B cell (primary cell): ENCODE measurements around the gene CHAT. TPM values are rescaled to one million over a fixed set of nuclear protein-coding genes. Genes with fewer than 3 reads are reported as not detected.

Experiments
- ATAC-seq: fragments of 200-7000 bp; cut with Tn5 transposase; one replicate; pipeline ENCODE4 v1.10.0; 2021; ENCODE audit warnings: low read depth, mild to moderate bottlenecking, moderate number of reproducible peaks, moderate library complexity
- CTCF ChIA-PET: fragments of 350-600 bp; sonication (Branson Sonifier 250); formaldehyde crosslinking; loops from one replicate; lab custom pipeline; 2021; ENCODE audit warnings: antibody characterized with exemption, inconsistent platforms; lab: Charles Lee
- POLR2A ChIA-PET: fragments of 350-600 bp; sonication (Branson Sonifier 250); formaldehyde crosslinking; loops from one replicate; lab custom pipeline; 2021; ENCODE audit warnings: antibody characterized with exemption; lab: Charles Lee
- DNase-seq: peaks from one replicate; pipeline ENCODE4 v3.0.0; 2013
- H2AFZ ChIP-seq: 2 replicates; pipeline ENCODE4 v1.6.1; 2012; ENCODE audit warnings: mild to moderate bottlenecking, low read depth, low read length; ENCODE audit not compliant: insufficient read depth, poor library complexity, severe bottlenecking
- H3K27ac ChIP-seq, 2 donors: 1 replicate in 1 of 2; 2 replicates in 1 of 2; pipeline ENCODE4 v1.5.1; 2012 to 2013; ENCODE audit warnings: low read length in 2 of 2, mild to moderate bottlenecking in 2 of 2, moderate library complexity in 1 of 2
- H3K27me3 ChIP-seq, 4 experiments: fragments of 200-600 bp in 1 of 4; sonication (generic) in 1 of 4; replicated peaks in 1 of 4; 1 replicate in 2 of 4; 2 replicates in 2 of 4; pipeline versions ENCODE4 v1.6.1 to v1.7.0; 2013 to 2016; ENCODE audit warnings: low read length in 3 of 4, mild to moderate bottlenecking in 2 of 4, mixed read lengths in 1 of 4, moderate library complexity in 1 of 4; ENCODE audit not compliant: insufficient read depth in 4 of 4, control insufficient read depth in 3 of 4; ENCODE audit errors: control extremely low read depth in 1 of 4
- H3K36me3 ChIP-seq, 2 experiments: replicated peaks in 1 of 2; 1 replicate in 1 of 2; 2 replicates in 1 of 2; pipeline versions ENCODE4 v1.6.1 to v1.7.1; 2013; ENCODE audit warnings: low read length in 1 of 2; ENCODE audit not compliant: insufficient read depth in 2 of 2, control insufficient read depth in 1 of 2; ENCODE audit errors: control extremely low read depth in 1 of 2, extremely low read depth in 1 of 2
- H3K4me1 ChIP-seq, 2 donors: fragments of 200-600 bp in 1 of 2; sonication (generic) in 1 of 2; 1 replicate in 1 of 2; 2 replicates in 1 of 2; pipeline versions ENCODE4 v1.5.1 to v1.6.1; 2013 to 2017; ENCODE audit warnings: low read length in 2 of 2; ENCODE audit not compliant: control insufficient read depth in 2 of 2, insufficient read depth in 2 of 2
- H3K4me2 ChIP-seq: replicated peaks from 2 replicates; pipeline ENCODE3; 2012; ENCODE audit warnings: mild to moderate bottlenecking, low read depth, low read length; ENCODE audit not compliant: poor library complexity, severe bottlenecking
- H3K4me3 ChIP-seq, 5 experiments: fragments of 200-600 bp in 1 of 5; sonication (generic) in 1 of 5; 1 replicate in 3 of 5; 2 replicates in 2 of 5; pipeline versions ENCODE4 v1.5.1 to v1.7.0; 2011 to 2016; ENCODE audit warnings: low read length in 4 of 5, mild to moderate bottlenecking in 4 of 5, low read depth in 2 of 5, control low read depth in 1 of 5, moderate library complexity in 1 of 5; ENCODE audit not compliant: insufficient read depth in 1 of 5; ENCODE audit errors: control extremely low read depth in 1 of 5, extremely low read depth in 1 of 5
- H3K79me2 ChIP-seq: fragments of 200-600 bp; sonication (generic); one replicate; pipeline ENCODE4 v1.6.0; 2016; ENCODE audit warnings: low read length; ENCODE audit not compliant: control insufficient read depth, insufficient read depth
- H3K9ac ChIP-seq: fragments of 200-600 bp; sonication (generic); 2 replicates; pipeline ENCODE4 v1.6.1; 2017; ENCODE audit warnings: mild to moderate bottlenecking, low read length, moderate library complexity
- H3K9me3 ChIP-seq, 3 donors: one replicate each; pipeline versions ENCODE4 v1.6.1 to v1.7.1; 2013; ENCODE audit warnings: low read length in 2 of 3; ENCODE audit not compliant: control insufficient read depth in 2 of 3, insufficient read depth in 1 of 3; ENCODE audit errors: control extremely low read depth in 1 of 3
- H4K20me1 ChIP-seq: 2 replicates; pipeline ENCODE4 v1.6.0; 2012; ENCODE audit warnings: mild to moderate bottlenecking, low read length; ENCODE audit not compliant: insufficient read depth, control insufficient read depth, poor library complexity, severe bottlenecking
- H3K27ac Mint-ChIP-seq: one replicate; pipeline ENCODE4 v1.8.0; 2021; ENCODE audit warnings: mixed read lengths
- H3K27me3 Mint-ChIP-seq: one replicate; pipeline ENCODE4 v1.8.0; 2021; ENCODE audit warnings: mixed read lengths
- H3K4me1 Mint-ChIP-seq: one replicate; pipeline ENCODE4 v1.8.0; 2021; ENCODE audit warnings: mixed read lengths
- H3K4me3 Mint-ChIP-seq: one replicate; pipeline ENCODE4 v1.8.0; 2021; ENCODE audit warnings: mixed read lengths
- H3K9me3 Mint-ChIP-seq: one replicate; pipeline ENCODE4 v1.8.0; 2022; ENCODE audit warnings: mixed read lengths; ENCODE audit not compliant: insufficient read depth
- EZH2 ChIP-seq: IDR thresholded peaks from 2 replicates; pipeline ENCODE4 v1.6.1; 2012; ENCODE audit warnings: borderline replicate concordance, low read depth, mild to moderate bottlenecking, moderate library complexity, low read length; ENCODE audit not compliant: insufficient read depth, poor library complexity, severe bottlenecking
- WGBS: methylation state at CpG from one replicate; pipeline ENCODE4 v1.1.5; 2013; ENCODE audit warnings: missing lambda C conversion rate; ENCODE audit not compliant: insufficient coverage; 5-methylcytosine and 5-hydroxymethylcytosine counted together
- intact Hi-C: fragments of 100-400 bp; cut with micrococcal nuclease; formaldehyde crosslinking; loops from one replicate; pipeline ENCODE4 v1.10.0; 2022
- polyA plus RNA-seq: library from polyadenylated mRNA; depleted of rRNA; stranded (reverse); fragments of >200 nt; gene quantifications from 2 replicates; pipeline ENCODE4 v1.2.3, GENCODE V29; 2012
- total RNA-seq, 2 donors: library from RNA; stranded (reverse); fragments of 120-200 nt in 1 of 2; gene quantifications; 1 replicate in 1 of 2; 2 replicates in 1 of 2; pipeline versions ENCODE4 v1.2.3 to v1.2.4, GENCODE V29; 2013 to 2022
- TF ChIP-seq, protein P1 (sequence below): fragments of 200-600 bp; IDR thresholded peaks from one replicate; pipeline ENCODE4 v1.8.0; 2022; ENCODE audit warnings: antibody characterized with exemption, mild to moderate bottlenecking

CHAT gene
- total and polyA plus RNA-seq, 2 donors (not counting 1 experiment from before 2014, with no cell fraction given) = not detected

DNA sequence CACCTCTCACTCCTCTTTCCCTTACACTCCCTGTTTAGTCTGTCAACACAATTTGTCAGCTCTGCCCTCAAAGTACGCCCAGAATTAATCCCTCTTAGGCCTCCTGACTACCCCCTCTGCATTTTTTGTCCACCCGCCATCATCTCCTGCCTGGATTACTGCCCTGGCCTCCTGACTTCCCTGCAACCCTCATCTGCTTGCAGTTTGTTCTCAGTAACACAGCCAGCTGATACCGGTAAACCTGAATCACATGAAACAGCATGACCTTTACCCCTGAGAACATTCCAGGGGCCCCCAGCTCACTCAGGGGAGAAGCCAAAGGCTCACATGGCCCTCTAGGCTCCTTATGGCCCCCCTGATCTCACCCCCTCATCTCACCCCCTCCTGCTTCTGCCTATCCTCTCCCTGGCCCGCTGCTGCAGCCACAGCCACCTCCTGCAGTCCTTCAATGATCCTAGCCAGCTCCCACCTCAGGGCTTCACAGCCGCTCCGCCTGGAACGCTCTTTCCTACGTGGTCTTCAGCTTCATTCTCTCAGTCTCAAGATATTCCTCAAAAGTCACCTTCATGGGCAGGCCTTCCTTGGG lies 74.5 kb downstream of the CHAT start:
- DNase-seq (no peak), ATAC-seq (no peak)
- TF ChIP-seq EZH2 = no peak
- TF ChIP-seq, protein P1, sequence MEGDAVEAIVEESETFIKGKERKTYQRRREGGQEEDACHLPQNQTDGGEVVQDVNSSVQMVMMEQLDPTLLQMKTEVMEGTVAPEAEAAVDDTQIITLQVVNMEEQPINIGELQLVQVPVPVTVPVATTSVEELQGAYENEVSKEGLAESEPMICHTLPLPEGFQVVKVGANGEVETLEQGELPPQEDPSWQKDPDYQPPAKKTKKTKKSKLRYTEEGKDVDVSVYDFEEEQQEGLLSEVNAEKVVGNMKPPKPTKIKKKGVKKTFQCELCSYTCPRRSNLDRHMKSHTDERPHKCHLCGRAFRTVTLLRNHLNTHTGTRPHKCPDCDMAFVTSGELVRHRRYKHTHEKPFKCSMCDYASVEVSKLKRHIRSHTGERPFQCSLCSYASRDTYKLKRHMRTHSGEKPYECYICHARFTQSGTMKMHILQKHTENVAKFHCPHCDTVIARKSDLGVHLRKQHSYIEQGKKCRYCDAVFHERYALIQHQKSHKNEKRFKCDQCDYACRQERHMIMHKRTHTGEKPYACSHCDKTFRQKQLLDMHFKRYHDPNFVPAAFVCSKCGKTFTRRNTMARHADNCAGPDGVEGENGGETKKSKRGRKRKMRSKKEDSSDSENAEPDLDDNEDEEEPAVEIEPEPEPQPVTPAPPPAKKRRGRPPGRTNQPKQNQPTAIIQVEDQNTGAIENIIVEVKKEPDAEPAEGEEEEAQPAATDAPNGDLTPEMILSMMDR = no peak
- no peak overlapping the region for H3K4me3 ChIP-seq
- H3K9ac ChIP-seq = no peak overlapping the region
- ChIA-PET POLR2A (no interaction called here), CTCF (no interaction called here)
- no peaks in the 10 kb centered on the region for H4K20me1 ChIP-seq
- no peaks in the 10 kb centered on the region for H3K79me2 ChIP-seq
- no peaks in the 10 kb centered on the region for H3K4me1 ChIP-seq
- H3K36me3 ChIP-seq = no peaks in the 10 kb centered on the region
- H3K4me1 Mint-ChIP-seq = no peaks in the 10 kb centered on the region
- WGBS = 37% methylated on average over 8 of the region's 8 CpGs
- H3K9me3 ChIP-seq = peaks cover 0 to 10% (median 3%) of the 10 kb centered on the region in 3 donors
- intact Hi-C loops = no loop called here
- H3K4me2 ChIP-seq = no peak overlapping the region
- no peak overlapping the region for H3K27ac ChIP-seq
- no peak overlapping the region for H3K27ac Mint-ChIP-seq
- peaks cover 0 to 40% (median 15%) of the 10 kb centered on the region in 4 experiments for H3K27me3 ChIP-seq
- peaks cover 7% of the 10 kb centered on the region for H3K9me3 Mint-ChIP-seq
- H2AFZ ChIP-seq = no peak overlapping the region
- H3K27me3 Mint-ChIP-seq = peaks cover 53% of the 10 kb centered on the region
- H3K4me3 Mint-ChIP-seq = no peak overlapping the region

DNA sequence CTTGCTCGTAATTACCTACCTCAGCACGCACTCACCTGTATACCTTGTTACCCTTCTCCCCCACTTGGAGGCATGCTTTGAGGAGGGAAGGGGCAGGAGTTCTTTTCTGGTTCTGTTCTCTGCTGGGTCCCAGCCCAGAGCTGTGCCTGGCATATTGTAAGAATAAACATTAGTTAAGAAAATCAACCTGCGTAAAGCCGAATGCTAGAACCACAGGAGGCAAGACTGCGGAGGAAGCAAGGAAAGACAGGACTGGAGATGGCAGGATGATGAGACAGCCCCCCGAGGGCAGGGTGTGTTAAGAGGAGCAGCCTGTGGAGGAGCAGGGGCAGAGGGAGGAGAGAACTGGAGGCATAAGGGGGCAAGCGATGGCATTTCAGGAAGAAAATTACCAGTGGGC lies 75.1 kb downstream of the CHAT start:
- no peaks in the 10 kb centered on the region for H4K20me1 ChIP-seq
- no peak overlapping the region for H3K9ac ChIP-seq
- no peak overlapping the region for H3K4me3 Mint-ChIP-seq
- no peak overlapping the region for H2AFZ ChIP-seq
- H3K4me1 Mint-ChIP-seq = no peaks in the 10 kb centered on the region
- no peak for TF ChIP-seq EZH2
- TF ChIP-seq, protein P1 = no peak
- peaks cover 0 to 40% (median 15%) of the 10 kb centered on the region in 4 experiments for H3K27me3 ChIP-seq
- H3K36me3 ChIP-seq = no peaks in the 10 kb centered on the region
- H3K27me3 Mint-ChIP-seq = peaks cover 57% of the 10 kb centered on the region
- H3K27ac Mint-ChIP-seq = no peak overlapping the region
- H3K4me2 ChIP-seq = no peak overlapping the region
- POLR2A ChIA-PET = no interaction called here
- H3K9me3 ChIP-seq = peaks cover 0 to 10% (median 3%) of the 10 kb centered on the region in 3 donors
- H3K27ac ChIP-seq = no peak overlapping the region
- ATAC-seq = no peak
- WGBS = 25% methylated on average over 5 of the region's 7 CpGs
- H3K4me1 ChIP-seq = no peaks in the 10 kb centered on the region
- no peaks in the 10 kb centered on the region for H3K79me2 ChIP-seq
- H3K4me3 ChIP-seq = no peak overlapping the region
- CTCF ChIA-PET = no interaction called here
- H3K9me3 Mint-ChIP-seq = peaks cover 7% of the 10 kb centered on the region
- no peak for DNase-seq
- intact Hi-C loops = no loop called here
